ENCODE results near the gene COG1. TPM values are rescaled to one million over a fixed set of nuclear protein-coding genes. Genes with fewer than 3 reads are reported as not detected.

The COG1 gene, protein sequence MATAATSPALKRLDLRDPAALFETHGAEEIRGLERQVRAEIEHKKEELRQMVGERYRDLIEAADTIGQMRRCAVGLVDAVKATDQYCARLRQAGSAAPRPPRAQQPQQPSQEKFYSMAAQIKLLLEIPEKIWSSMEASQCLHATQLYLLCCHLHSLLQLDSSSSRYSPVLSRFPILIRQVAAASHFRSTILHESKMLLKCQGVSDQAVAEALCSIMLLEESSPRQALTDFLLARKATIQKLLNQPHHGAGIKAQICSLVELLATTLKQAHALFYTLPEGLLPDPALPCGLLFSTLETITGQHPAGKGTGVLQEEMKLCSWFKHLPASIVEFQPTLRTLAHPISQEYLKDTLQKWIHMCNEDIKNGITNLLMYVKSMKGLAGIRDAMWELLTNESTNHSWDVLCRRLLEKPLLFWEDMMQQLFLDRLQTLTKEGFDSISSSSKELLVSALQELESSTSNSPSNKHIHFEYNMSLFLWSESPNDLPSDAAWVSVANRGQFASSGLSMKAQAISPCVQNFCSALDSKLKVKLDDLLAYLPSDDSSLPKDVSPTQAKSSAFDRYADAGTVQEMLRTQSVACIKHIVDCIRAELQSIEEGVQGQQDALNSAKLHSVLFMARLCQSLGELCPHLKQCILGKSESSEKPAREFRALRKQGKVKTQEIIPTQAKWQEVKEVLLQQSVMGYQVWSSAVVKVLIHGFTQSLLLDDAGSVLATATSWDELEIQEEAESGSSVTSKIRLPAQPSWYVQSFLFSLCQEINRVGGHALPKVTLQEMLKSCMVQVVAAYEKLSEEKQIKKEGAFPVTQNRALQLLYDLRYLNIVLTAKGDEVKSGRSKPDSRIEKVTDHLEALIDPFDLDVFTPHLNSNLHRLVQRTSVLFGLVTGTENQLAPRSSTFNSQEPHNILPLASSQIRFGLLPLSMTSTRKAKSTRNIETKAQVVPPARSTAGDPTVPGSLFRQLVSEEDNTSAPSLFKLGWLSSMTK
- 18.7 and 19.5 TPM in 2 replicates for total RNA-seq (2021; fragmentation: NEBNext Ultra II Directional; extraction: Animal tissue kit (Norgen Biotek cat#: 25700))
- 11.0 and 13.7 TPM in 2 replicates for polyA plus RNA-seq (2011; rRNA removed)
- polyA plus RNA-seq (2011; cell fraction: cytosol; rRNA removed) = 11.4 TPM
- 33.9 TPM for polyA plus RNA-seq (2011; cell fraction: nucleus; rRNA removed)
- polyA plus RNA-seq (2012, experiment 1 of 2) = 18.7 to 20.9 TPM (median 19.7 TPM) in 4 replicates
- 13.1 TPM for polyA plus RNA-seq (2012, experiment 2 of 2)
- polyA plus RNA-seq (2013, experiment 1 of 2) = 23.1 TPM
- polyA plus RNA-seq (2013, experiment 2 of 2) = 17.5 TPM
- polyA minus RNA-seq (2011; rRNA and poly(A)+ RNA removed) = 23.3 and 24.9 TPM in 2 replicates
- polyA minus RNA-seq (2011; cell fraction: cytosol; rRNA and poly(A)+ RNA removed) = 7.3 TPM
- 21.1 TPM for polyA minus RNA-seq (2011; cell fraction: nucleus; rRNA and poly(A)+ RNA removed)
- long read RNA-seq, experiment 1, partial matches to known transcripts = 5 of 9 reads
- long read RNA-seq, experiment 1, other reads (novel, unspliced or antisense) = 2 of 9 reads
- long read RNA-seq, experiment 2 = 0 reads

DNA sequence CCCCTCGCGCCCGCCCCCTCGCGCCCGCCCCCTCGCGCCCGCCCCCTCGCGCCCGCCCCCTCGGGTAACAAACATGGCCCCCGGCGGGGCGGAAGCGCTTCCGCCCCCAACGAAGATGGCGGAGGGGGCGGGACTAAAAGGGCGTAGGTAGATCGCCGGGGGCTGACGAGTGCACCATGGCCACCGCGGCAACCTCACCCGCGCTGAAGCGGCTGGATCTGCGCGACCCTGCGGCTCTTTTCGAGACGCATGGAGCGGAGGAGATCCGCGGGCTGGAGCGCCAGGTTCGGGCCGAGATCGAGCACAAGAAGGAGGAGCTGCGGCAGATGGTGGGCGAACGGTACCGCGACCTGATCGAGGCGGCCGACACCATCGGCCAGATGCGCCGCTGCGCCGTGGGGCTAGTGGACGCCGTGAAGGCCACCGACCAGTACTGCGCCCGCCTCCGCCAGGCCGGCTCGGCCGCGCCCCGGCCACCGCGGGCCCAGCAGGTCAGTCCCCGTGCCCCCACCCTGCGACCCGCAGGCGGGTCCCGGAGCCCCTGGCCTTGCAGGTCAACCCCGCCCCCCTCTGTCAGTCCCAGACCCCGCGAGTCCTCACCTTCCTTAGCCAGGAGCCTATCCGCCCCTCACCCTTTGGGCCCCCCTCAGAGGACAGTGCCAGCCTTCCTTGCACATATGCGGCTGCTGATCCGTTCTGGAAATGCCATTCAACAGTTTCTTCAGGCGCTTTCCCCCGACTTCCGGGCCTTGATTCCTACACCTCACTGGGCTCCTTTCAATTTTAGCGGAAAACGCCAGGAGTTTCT lies at the start of gene COG1:
COG1 (plus strand) TSS at position 162 of the 808 bp plus-strand sequence; CDS start at position 177, 15 bp downstream.
- H3K27ac ChIP-seq (ENCODE audit: low read depth, low read length) = peak within 1 kb of the TSS; percentile 86
- peak within 1 kb of the TSS; percentile 90 for H4K91ac ChIP-seq (replicated peaks; ENCODE audit: insufficient read length, low read length)
- no peak within 1 kb of the TSS for H3K23ac ChIP-seq (ENCODE audit: insufficient read length)
- peaks cover 3 to 16% (median 9%) of the 10 kb centered on the region in 4 experiments; a peak in 5 of 8 replicates for H3K36me3 ChIP-seq (ENCODE audit: control insufficient read depth in 2 of 4, insufficient read depth in 4 of 4, low read length in 3 of 4)
- H3K79me2 ChIP-seq (ENCODE audit: control insufficient read depth in 1 of 2, insufficient read depth in 2 of 2, low read length in 2 of 2) = peaks cover 0 to 2% of the 10 kb centered on the region in 2 experiments; a peak in 1 of 4 replicates
- peak within 1 kb of the TSS; percentile 87 to 95 (median 95) for H3K4me3 ChIP-seq (ENCODE audit: extremely low read depth in 1 of 4, insufficient read depth in 2 of 4, low read depth in 3 of 4, low read length in 4 of 4)
- H3K4me2 ChIP-seq (ENCODE audit: insufficient read depth in 1 of 2, low read depth in 2 of 2, low read length in 2 of 2) = peak within 1 kb of the TSS; percentile 66 to 79
- POLR2A ChIA-PET (ENCODE audit: partially characterized antibody) = interaction anchor here (0.7 to 4.5 kb wide), 11 partner anchors 10 to 493 kb away, joined by 3 to 18 read pairs (median 3); partner anchors contain the start of genes SLC39A11 and SSTR2
- no peak within 1 kb of the TSS for H2BK15ac ChIP-seq (ENCODE audit: low read length)
- peak within 1 kb of the TSS; percentile 27 for H3K4ac ChIP-seq (replicated peaks; ENCODE audit: insufficient read length, low read depth, low read length)
- H3K9me3 ChIP-seq (ENCODE audit: insufficient read depth in 2 of 2, low read depth in 1 of 2, low read length in 1 of 2) = no peaks in the 10 kb centered on the region
- peak within 1 kb of the TSS; percentile 91 for H3K56ac ChIP-seq (replicated peaks; ENCODE audit: insufficient read length, low read depth, low read length)
- H2BK5ac ChIP-seq (ENCODE audit: low read depth, low read length) = peak within 1 kb of the TSS; percentile 96
- H2BK20ac ChIP-seq (ENCODE audit: low read length) = no peak within 1 kb of the TSS
- FAIRE-seq (no peak), DNase-seq (ENCODE audit: low read depth in 1 of 2, low spot score in 2 of 2) (peak in 1 of 2 experiments; percentile 80)
- 6% methylated on average over 10 of the region's 84 CpGs; no CpG with 5 or more reads in 1 of the 2 experiments for WGBS, 2 experiments (ENCODE audit: extremely low coverage in 1 of 2, insufficient coverage in 1 of 2, insufficient read length in 1 of 2, insufficient replicate concordance in 2 of 2, low coverage in 1 of 2, low lambda C conversion rate in 2 of 2, missing lambda C conversion rate in 1 of 2)
- H3K4me1 ChIP-seq (replicated peaks in 1 of 4; ENCODE audit: control insufficient read depth in 3 of 4, insufficient read depth in 4 of 4, low read length in 3 of 4) = peaks cover 0 to 8% (median 2%) of the 10 kb centered on the region in 4 experiments; a peak in 2 of 7 replicates
- CTCF ChIA-PET (ENCODE audit: partially characterized antibody) = interaction anchor here (1.0 to 8.6 kb wide), 9 partner anchors 11 to 466 kb away, joined by 3 to 139 read pairs (median 7); partner anchors contain the start of gene SSTR2
- H3K23me2 ChIP-seq (ENCODE audit: low read depth, low read length) = peaks cover 4% of the 10 kb centered on the region
- peak within 1 kb of the TSS; percentile 92; the same call in 1 of the 2 replicates for H2BK12ac ChIP-seq (ENCODE audit: low read depth, low read length)
- peak within 1 kb of the TSS; percentile 89 for H4K5ac ChIP-seq (ENCODE audit: insufficient read length, low read depth, low read length)
- peak within 1 kb of the TSS; percentile 97 for H3K18ac ChIP-seq (ENCODE audit: extremely low read depth, low read length)
- peaks cover 0 to 4% of the 10 kb centered on the region in 2 experiments for H4K20me1 ChIP-seq (replicated peaks in 1 of 2; ENCODE audit: control insufficient read depth in 1 of 2, insufficient read depth in 2 of 2, low read length in 2 of 2)
- H4K8ac ChIP-seq (ENCODE audit: extremely low read depth, insufficient read depth, low read length) = peak within 1 kb of the TSS; percentile 98
- no peak within 1 kb of the TSS for H2AK5ac ChIP-seq (ENCODE audit: low read depth, low read length)
- no peak within 1 kb of the TSS for H3K14ac ChIP-seq (ENCODE audit: insufficient read length)
- peak within 1 kb of the TSS; percentile 72 to 93 (median 86) for H3K9ac ChIP-seq (replicated peaks in 1 of 4; ENCODE audit: extremely low read depth in 1 of 4, low read depth in 3 of 4, low read length in 3 of 4)
- peak within 1 kb of the TSS; percentile 97 for H2AFZ ChIP-seq (ENCODE audit: low read length)
- H2BK120ac ChIP-seq (replicated peaks; ENCODE audit: low read depth, low read length) = no peak within 1 kb of the TSS
- H3K79me1 ChIP-seq (ENCODE audit: low read depth, low read length) = no peaks in the 10 kb centered on the region
- no peaks in the 10 kb centered on the region for H3K27me3 ChIP-seq (replicated peaks in 1 of 4; ENCODE audit: control insufficient read depth in 3 of 4, extremely low read depth in 1 of 4, insufficient read depth in 3 of 4, low read length in 3 of 4)
- TF ChIP-seq POLR2A (IDR thresholded peaks at IDR 0.05; ENCODE audit: control extremely low read depth in 1 of 2, low read depth in 2 of 2, low read length in 2 of 2) (peak in 1 of 2 experiments; percentile 41; a peak in 1 of 3 replicates), CEBPB (IDR thresholded peaks at IDR 0.05; ENCODE audit: low read depth, low read length) (no peak), SIN3A (conservative IDR thresholded peaks at IDR 0.05 in 1 of 2, IDR thresholded peaks at IDR 0.05 in 1 of 2; ENCODE audit: low read depth in 1 of 2, low read length in 2 of 2) (peak; percentile 65 to 72; a peak in 1 of 4 replicates), POU5F1 (IDR thresholded peaks at IDR 0.05; ENCODE audit: low read depth, low read length) (no peak)
